Activated T-helper 1 cell treated with Interleukin-2 at 50 U/mL for 16 hours (primary cell): ENCODE results near the gene C3orf18.
A peak's percentile ranks its signal among the peaks of the same experiment; 100 is the strongest.

Experiments
- DNase-seq: peaks from one replicate; pipeline ENCODE4 v3.0.0-alpha.2; 2020; ENCODE audit warnings: low read depth

C3orf18 gene

DNA sequence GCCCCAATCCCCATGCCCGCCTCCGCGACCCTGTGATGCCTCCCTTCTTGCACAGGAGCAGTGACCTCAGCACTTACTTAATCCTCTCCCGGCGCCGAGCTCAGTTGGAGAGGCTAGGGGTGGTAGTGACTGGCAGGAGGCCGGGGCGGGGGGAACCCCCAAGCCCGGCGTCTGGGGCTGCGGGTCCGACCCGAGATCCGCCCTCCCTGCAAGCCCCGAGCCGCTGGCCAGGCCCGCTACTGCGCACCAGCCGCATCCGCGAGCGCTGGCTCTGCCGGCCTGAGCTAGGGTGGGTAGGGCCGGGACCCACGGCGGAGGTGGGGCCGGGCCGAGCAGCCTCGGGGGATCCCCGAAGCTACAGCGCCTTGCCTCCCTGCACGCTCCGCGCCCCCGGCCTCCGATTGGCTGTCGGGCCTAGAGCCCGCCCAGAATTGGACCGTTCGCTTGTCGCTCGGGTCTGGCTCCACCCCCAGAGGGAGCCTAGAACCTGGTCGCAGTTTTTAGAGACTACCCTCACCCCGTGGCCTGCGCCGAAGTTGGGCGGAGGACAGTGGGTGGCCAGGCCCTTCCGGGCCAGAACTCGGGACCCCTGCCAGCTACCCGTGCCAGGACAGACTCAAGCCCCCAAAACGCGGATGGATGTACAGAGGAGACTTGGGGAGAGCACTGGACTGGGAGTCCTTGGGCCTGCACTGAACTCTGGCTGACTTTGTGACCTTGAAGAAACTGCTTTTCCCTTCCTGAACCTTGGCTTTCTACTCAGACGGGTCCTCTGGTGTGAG is at the start of gene C3orf18:
C3orf18 (minus strand) TSS at position 362 of the 782 bp plus-strand sequence. CDS start 2,048 bp downstream, outside the sequence.
- DNase-seq = peak; percentile 88

DNA sequence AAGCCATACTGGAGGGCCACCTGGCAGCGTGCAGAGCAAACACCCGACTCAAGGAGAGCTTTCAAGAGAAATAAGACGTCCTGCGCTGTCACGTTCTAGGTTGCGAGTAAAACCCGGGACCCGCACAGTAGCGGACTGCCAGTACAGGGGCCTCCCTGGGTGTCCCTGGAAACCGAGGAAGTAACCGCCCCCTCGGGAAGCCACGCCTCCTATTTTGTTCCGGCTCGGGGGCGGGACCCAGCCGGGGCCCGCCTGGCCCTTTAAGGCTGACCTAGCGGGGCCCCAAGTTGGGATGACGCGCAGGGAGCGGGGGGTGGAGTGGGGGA is 49.2 kb upstream of the C3orf18 start:
- peak; percentile 91 for DNase-seq

- peak; percentile 72 for DNase-seq
These were observed 48.6 kb upstream of the C3orf18 start for GRCh38 chr3:50616003-50616769.

DNA sequence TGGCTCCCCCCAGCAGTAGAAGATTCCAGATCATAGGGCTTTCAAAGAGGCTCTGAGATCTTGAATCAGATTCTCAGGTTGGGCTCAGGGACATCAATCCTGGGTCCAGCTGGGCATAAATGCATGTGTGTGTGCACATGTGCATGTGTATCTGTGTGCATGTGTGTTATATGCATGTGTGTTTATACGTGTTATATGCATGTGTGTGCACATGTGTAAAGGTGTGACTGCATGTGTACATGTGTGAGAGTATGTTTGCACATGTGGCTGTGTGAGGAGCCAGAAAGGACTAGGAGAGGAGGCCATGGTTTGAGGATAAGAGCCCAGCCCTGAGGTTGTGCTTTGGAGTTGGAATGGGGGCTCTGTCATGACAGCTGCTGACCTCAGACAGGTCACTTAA is 47.6 kb upstream of the C3orf18 start:
- DNase-seq = no peak

GRCh38 chr3:50612970-50613846 is 45.7 kb upstream of the C3orf18 start:
- no peak for DNase-seq

GRCh38 chr3:50612234-50612882 is 44.8 kb upstream of the C3orf18 start:
- no peak for DNase-seq

DNA sequence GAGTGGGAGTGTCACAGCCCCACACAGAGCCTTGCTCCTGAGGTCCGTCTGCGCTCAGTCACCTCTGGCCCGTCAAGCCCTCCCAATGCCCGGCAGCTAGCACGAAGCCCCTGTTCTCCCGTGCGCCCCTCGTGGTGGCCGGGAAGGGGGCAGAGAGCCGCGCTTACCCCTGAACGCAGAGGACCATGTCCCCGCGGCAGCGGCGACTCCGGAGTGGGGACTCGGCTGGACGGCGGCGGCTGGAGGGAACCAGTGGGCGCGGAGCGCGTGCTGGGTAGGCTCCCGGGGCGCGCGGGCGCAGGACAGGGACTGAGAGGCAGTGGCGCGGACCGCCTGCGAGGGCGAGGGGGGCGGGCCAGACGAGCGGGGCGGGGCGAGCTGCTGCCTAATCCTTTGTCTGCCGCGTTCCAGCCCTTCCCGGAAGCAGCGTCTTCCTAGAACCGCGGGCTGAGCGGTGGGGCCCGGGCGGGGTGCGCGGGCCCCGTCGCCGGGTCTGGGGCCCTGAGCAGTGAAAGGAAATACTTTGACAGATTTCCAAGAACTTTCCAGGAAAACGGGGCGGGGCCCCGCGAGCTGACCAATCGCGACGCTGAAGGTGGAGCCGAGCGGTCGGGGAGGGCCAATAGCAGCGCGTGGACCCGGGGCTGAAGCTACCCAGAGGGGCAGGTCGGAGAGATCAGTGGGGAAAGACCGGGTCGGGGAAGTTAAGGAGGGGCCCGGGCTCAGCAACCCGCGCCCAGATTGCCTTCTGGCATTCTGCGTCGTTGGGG is 44.1 kb upstream of the C3orf18 start, which contains the start of gene CISH:
CISH (minus strand) TSS at position 311 of the 770 bp plus-strand sequence; CDS start at position 187, 124 bp downstream.
- DNase-seq = peak; percentile 92

GRCh38 chr3:50610992-50611463 is 43.5 kb upstream of the C3orf18 start:
- no peak for DNase-seq

- no peak for DNase-seq
These were observed 42.8 kb upstream of the C3orf18 start for GRCh38 chr3:50610181-50610971.

- DNase-seq = no peak
These were observed 42.2 kb upstream of the C3orf18 start for GRCh38 chr3:50609763-50610085.

GRCh38 chr3:50609071-50609762 is 41.7 kb upstream of the C3orf18 start:
- no peak for DNase-seq

DNA sequence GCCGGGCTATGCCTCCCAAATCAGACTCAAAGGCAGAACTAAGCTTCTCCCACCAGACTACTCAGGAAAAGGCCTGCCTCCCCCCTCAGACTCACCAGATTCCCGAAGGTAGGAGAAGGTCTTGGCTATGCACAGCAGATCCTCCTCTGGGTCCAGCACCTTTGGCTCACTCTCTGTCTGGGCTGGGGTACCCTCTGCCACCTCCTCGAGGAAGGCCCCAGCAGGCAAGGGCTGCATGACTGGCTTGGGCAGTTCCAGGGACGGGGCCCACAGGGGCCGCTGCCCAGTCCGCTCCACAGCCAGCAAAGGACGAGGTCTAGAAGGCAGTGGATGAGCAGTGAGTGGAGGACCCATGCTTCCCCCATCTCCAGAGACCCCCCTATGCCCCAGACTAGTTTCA is 40.7 kb upstream of the C3orf18 start:
- no peak for DNase-seq

DNA sequence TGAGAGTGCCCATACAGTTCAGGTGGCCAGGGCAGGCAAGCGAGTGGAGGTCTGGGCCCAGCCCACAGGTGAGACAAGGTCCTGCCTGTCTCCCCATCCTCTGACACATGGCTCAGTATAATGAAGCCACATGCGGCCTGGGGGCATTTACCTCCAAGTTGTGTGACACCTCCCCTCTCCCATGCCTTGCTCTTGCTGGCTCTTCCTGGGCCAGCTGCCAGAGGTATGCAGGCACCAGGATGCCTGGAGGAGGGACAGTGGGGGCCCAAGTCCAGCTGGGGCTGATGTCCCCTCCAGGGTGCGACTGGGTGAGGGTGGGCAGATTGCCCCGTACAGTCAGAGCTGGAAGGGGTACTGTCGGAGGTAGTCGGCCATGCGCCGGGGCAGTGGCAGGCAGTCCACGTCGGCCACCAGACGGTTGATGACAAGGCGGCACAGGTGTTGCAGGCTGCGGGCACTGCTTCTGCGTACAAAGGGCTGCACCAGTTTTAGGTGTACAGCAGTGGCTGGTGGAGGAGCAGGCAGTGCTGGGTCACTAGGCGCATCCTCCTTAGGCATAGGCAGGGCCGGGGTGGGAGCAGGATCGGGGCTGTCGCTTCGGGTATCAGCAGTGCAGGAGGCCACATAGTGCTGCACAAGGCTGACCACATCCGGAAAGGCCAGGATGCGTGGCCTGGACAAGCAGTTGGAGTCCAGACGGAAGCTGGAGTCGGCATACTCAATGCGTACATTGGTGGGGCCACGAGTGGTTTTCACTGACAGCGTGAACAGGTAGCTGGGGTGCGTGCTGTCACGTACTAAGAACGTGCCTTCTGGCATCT is 39.9 kb upstream of the C3orf18 start:
- no peak for DNase-seq

- no peak for DNase-seq
These were observed 39.0 kb upstream of the C3orf18 start for GRCh38 chr3:50606596-50606995.

DNA sequence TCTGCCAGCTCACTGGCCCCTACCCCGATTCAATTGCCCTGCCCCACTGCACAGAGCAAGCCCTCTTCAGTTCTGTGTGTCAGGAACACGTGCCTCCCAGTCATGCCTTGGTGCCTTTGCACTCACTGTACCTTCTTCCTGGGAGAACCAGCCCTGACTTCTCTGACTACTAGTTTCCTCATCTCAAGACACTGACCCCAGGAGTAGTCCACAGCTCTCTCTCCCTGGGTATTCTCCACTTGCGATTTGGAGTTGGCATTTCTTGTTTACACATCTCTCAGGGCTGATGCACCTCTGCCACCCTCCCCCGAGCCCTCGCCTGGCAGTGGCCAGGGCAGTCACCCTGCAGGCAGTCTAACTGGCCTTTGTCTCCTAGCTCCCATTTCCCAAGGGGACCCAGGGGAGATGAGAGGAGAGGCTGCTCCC is 38.4 kb upstream of the C3orf18 start:
- no peak for DNase-seq

DNA sequence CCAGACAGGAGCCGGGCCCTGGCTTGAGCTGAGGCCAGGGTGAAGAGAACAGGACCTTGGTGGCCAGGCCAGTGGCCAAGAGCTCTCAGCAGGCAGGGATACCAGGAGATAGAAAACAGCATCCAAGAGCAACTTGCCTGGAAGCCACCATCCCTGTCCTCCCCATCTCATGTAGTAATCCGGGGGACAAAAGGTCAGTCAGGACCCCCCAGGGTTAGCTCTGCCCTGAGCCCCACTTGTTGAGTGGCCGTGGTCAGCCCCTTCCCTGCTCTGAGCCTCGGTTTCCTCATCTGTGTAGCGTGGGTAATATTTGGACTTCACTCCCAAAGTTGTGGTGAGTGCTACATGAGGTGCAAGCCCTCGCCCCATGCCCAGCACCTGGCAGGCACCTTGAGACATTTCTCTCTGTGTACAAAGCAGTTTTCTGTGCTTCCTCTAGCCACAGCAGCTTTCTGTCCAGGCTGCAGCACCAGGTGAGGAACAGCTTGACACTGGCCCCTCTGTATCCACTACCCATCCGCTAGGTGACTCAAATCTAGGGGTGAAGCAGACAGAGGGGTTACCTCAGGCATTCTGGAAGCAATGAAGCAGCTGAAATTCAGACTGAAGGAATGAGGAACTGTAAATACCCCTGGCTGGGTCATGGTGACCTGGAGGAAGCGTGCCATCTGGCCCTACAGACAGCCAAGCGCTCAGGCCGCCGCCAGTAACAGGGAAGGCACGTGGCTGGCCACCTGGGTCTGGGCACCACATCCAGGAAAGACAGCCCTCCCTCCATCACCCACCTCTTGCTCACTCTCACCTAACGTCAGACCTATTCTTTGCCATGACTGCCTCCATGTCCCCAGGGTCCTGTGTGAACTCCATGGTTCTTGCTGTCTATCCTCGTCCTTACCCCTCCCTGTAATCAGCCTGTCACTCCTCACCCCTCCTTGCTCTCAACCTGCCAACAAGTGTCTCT is 37.4 kb upstream of the C3orf18 start:
- no peak for DNase-seq

- DNase-seq = no peak
These were observed 36.6 kb upstream of the C3orf18 start for GRCh38 chr3:50604110-50604621.
